Omental fat pad (tissue), 4 donors: ENCODE results near the gene PPIL4. TPM values are rescaled to one million over a fixed set of nuclear protein-coding genes. Genes with fewer than 3 reads are reported as not detected.
A peak's percentile ranks its signal among the peaks of the same experiment; 100 is the strongest.

Experiments used
- ATAC-seq: fragments of 150-250 bp; one replicate; pipeline ENCODE4 v1.9.1; 2016; ENCODE audit warnings: mild to moderate bottlenecking, moderate library complexity; ENCODE audit not compliant: low FRiP score
- DNase-seq: peaks from one replicate; pipeline ENCODE4 v3.0.0-alpha.2; 2019; ENCODE audit warnings: low spot score
- total RNA-seq, 4 donors: library from RNA; depleted of rRNA; stranded (reverse); fragments of >200 nt; gene quantifications; one replicate each; pipeline ENCODE4 v1.1.0, GENCODE V29; 2016
- TF ChIP-seq, protein P1 (sequence below), 3 donors: fragments of 450-650 bp; IDR thresholded peaks; one replicate each; pipeline ENCODE4 v1.5.1; 2016 to 2017; ENCODE audit warnings: antibody characterized with exemption in 3 of 3, mild to moderate bottlenecking in 3 of 3, moderate library complexity in 2 of 3

The PPIL4 gene
- total RNA-seq, 4 donors from 2014 or later: 21.7 to 41.4 (median 30.7) TPM

DNA sequence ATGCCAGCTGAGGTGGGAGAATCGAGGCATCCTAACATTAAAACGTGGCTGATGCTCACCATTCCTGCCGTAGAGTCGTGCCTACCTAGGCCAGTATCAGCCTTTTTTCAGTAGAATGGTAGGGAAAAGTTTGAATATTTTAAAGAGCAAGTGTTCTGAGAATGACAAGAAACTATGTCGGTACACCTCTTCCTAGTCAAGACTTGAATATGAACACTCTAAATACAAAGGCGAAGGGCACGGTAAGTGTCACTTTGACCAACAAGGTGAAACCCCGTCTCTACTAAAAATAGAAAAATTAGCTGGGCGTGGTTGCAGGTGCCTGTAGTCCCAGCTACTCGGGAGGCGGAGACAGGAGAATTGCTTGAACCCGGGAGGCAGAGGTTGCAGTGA, 21.3 kb upstream of the PPIL4 start:
- ATAC-seq (no peak), DNase-seq (no peak)
- TF ChIP-seq, protein P1, sequence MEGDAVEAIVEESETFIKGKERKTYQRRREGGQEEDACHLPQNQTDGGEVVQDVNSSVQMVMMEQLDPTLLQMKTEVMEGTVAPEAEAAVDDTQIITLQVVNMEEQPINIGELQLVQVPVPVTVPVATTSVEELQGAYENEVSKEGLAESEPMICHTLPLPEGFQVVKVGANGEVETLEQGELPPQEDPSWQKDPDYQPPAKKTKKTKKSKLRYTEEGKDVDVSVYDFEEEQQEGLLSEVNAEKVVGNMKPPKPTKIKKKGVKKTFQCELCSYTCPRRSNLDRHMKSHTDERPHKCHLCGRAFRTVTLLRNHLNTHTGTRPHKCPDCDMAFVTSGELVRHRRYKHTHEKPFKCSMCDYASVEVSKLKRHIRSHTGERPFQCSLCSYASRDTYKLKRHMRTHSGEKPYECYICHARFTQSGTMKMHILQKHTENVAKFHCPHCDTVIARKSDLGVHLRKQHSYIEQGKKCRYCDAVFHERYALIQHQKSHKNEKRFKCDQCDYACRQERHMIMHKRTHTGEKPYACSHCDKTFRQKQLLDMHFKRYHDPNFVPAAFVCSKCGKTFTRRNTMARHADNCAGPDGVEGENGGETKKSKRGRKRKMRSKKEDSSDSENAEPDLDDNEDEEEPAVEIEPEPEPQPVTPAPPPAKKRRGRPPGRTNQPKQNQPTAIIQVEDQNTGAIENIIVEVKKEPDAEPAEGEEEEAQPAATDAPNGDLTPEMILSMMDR (IDR thresholded peaks at IDR 0.05): no peak

DNA sequence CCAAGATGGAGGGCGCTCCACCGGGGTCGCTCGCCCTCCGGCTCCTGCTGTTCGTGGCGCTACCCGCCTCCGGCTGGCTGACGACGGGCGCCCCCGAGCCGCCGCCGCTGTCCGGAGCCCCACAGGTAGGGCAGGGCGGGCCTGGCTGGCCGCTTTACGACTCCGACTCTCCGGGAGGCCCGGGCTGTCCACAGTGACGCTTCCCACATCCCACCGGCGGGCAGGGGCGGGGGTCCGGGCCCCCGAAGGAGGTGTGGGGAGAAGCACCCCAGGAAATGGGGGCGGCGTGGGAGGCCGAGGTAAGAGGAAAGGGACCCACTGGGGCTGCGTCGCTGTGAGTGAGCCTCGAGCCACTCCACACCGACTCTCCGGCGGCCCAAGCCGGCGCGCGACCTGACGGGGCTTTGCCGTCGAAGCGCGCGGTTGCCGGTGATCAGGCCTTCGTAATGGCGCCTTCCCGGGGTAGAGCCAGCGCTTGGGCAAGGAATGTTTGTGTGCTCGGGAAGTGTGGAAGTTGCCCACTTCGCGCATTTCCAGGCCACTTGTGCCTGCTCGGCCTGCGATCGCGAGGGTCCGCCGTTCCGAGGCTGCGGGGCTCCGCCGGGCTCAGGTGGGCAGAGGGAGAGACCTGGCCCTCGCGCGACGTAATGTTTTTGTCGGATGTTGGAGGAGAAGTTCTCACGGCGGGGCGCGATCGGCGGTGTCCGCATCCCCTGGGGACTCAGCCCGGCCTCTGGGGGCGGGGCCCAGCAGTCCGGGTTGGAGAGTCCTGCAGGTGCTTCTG, 20.8 kb upstream of the PPIL4 start:
- TF ChIP-seq, protein P1 (IDR thresholded peaks at IDR 0.05): no peak
- peak; percentile 34 for DNase-seq

DNA sequence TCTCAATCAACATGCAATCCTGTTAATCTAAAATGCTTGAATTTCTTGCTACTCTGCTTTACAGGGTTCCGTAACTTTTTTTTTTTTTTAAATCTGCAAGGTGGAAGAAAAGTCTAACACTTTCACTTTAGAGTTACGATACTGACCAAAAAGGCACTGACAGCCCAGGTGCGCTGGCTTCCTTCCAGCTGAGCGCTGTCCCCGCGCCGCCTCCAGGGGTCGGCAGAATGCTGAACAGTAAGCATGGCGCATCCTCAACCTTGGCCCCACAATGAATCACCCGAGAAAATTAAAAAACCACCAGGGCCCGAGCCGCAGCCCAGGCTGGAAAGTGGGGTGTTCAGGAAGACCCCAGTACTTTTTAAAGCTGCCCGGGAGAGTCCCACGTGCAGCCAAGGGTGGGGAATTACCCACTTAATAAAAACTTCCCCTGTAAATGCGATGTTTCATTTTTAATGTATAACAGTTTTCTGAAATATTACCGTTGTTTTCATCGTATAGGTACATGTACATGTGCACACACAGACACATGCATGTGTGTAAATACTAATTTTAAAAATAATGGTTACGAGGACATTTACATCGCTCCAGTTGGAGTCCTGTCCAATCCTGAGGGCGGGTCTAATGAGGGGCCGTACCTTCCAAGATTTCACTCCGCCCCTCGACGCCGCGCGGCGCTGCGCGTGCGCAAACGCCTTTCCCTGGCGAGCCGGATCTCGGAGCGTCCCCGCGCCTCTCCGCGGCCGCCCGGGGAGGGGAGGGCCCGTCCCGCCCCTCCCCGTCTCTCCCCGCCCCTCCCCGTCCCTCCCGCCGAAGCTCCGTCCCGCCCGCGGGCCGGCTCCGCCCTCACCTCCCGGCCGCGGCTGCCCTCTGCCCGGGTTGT, 19.9 kb upstream of the PPIL4 start, which contains the start of gene GINM1:
Gene GINM1, plus strand, starts transcription at position 849 of the 883 bp plus-strand sequence. CDS start 40 bp downstream, outside the sequence.
- ATAC-seq (peak; percentile 95), DNase-seq (peak; percentile 69)
- TF ChIP-seq, protein P1 (IDR thresholded peaks at IDR 0.05): no peak

More for the DNA sequence above, 20.8 kb upstream of the PPIL4 start:
- peak; percentile 31 for ATAC-seq

DNA sequence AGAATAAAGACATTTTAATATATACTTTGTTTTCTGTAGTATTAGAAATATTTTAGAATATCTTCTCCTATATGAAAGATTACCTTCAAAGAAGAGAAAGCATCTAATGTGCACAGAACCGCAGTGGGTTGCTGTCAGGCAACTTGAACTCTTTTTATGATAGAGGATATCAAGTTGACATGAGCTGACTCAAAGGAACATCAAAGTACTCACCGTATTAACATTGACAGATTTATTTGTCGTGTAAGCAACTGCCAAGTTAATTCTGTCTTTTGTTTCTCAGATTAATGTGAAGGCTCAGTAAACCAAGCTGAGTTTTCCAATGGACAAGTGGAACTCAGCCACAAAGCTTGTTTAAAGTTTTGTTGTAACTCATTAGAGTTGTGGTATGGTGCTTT, 18.1 kb upstream of the PPIL4 start:
- no peak for ATAC-seq

DNA sequence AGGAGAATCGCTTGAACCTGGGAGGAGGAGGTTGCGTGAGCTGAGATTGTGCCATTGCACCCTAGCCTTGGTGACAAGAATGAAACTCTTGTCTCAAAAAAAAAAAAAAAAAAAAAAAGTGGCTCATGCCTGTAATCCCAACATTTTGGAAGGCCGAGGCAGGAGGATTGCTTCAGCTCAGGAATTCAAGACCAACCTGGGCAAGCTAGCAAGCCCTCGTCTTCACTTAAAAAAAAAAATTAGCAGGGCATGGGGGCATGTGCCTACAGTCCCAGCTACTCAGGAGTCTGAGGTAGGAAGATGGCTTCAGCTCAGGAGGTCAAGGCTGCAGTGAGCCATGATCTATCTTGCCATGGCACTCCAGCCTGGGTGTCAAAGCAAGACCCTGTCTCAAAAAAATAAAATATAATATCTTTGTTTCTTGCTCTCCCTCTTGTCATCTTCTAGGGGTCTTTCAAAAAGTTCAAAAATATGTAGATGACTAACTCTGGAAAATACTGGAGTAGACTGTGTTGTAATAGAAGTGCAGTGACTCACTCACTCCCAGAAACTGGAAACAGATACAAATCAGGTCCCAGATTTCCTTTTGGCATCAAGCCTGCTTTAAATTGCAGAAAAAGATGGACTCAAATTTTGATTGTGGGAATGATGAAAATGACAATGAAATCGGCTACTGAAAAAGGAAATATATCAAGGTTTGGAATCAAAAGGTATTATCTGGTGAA, 17.5 kb upstream of the PPIL4 start:
- TF ChIP-seq, protein P1 (IDR thresholded peaks at IDR 0.05): no peak
- ATAC-seq: no peak
- DNase-seq: no peak

More for the DNA sequence above, 18.1 kb upstream of the PPIL4 start:
- DNase-seq: no peak
- TF ChIP-seq, protein P1 (IDR thresholded peaks at IDR 0.05): no peak

DNA sequence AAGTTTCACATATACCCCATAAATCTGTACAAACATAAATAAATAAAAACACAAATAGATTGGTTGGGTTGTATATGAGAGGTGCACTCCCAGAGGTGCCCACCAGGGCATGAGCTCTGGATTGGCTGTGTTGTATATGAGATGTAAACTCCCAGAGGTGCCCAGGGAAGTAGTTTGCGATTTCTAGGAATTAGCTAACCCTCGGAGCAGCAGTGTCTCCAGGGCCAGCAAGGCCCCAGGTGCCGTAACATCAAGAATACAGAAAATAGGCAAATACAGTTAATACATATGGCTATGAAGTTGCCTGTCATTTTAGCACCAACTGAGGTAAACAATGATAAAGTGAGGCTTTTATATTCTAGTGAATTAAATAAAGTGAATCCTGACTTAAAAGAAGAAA, 14.9 kb upstream of the PPIL4 start:
- DNase-seq (no peak), ATAC-seq (peak; percentile 35)
- TF ChIP-seq, protein P1 (IDR thresholded peaks at IDR 0.05): no peak
